Choroid plexus epithelial cell (primary cell): Measurements from ENCODE around the gene ZKSCAN7.

Source experiments
- DNase-seq: peaks from one replicate; pipeline ENCODE4 v3.0.0-alpha.2; 2010; ENCODE audit warnings: low read depth
- H3K4me3 ChIP-seq: 2 replicates; pipeline ENCODE4 v1.5.1; 2011; ENCODE audit warnings: low read depth, mild to moderate bottlenecking, control low read depth, low read length, moderate library complexity
- TF ChIP-seq, protein P1 (sequence below): conservative IDR thresholded peaks from 2 replicates; pipeline ENCODE4 v1.5.1; 2011; ENCODE audit warnings: low read depth, mild to moderate bottlenecking, control low read depth, inconsistent platforms, low read length, moderate library complexity

ZKSCAN7 gene

DNA sequence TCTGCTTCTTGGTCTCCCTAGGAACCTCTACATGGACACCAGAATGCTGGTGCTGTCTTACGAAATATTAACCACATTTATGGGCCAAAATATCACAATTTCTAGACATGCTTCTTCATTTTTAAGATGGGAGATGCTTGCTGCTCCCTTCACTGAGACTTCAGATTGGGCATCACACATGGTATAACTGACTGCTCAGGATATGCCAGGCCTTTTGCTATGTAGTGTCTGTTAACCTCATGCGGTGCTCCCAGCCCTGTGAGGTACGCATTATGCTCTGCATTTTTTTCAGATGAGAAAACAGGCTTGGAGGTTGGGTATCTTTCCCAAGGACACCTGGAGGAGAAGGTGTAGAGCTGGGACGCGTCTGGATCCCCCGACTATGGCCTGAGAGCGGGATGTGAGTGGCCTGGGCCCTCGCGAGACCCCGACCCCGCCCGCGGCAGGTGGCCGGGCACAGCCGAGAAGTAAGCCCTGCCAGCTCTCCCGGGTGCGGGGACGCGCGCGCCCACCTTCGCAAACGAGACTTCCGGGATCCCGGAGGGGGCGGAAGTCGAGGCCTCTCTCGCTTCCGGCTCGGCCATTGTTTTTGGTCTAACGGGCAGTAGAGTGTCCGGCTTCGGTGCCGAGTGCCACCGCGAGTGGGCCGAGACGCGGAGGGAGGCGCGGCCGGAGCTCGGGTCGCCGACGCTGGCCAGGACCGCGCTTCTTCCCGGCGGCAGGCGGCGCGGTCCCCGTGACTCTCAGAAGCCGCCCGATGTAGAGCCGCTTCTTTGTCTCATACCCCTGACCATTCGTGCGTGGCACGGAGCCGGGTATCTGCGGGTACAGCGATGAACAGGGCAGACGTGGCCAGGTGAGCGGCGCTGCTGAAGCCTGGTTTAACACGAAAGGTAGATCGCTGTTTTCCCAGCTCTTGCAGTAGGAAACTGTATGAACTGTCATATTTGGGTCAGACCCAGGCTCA is at the start of gene ZKSCAN7:
TSS of gene ZKSCAN7 (plus strand) at position 568 of the 967 bp plus-strand sequence. CDS start 1,855 bp downstream, outside the sequence.
- peak within 1 kb of the TSS; percentile 91 for H3K4me3 ChIP-seq
- peak; percentile 53 for DNase-seq
- TF ChIP-seq, protein P1, sequence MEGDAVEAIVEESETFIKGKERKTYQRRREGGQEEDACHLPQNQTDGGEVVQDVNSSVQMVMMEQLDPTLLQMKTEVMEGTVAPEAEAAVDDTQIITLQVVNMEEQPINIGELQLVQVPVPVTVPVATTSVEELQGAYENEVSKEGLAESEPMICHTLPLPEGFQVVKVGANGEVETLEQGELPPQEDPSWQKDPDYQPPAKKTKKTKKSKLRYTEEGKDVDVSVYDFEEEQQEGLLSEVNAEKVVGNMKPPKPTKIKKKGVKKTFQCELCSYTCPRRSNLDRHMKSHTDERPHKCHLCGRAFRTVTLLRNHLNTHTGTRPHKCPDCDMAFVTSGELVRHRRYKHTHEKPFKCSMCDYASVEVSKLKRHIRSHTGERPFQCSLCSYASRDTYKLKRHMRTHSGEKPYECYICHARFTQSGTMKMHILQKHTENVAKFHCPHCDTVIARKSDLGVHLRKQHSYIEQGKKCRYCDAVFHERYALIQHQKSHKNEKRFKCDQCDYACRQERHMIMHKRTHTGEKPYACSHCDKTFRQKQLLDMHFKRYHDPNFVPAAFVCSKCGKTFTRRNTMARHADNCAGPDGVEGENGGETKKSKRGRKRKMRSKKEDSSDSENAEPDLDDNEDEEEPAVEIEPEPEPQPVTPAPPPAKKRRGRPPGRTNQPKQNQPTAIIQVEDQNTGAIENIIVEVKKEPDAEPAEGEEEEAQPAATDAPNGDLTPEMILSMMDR = no peak

GRCh38 chr3:44506556-44506955 is 48.4 kb upstream of the ZKSCAN7 start:
- no peak overlapping the region for H3K4me3 ChIP-seq
- no peak for DNase-seq
- TF ChIP-seq, protein P1 = no peak

- no peak overlapping the region for H3K4me3 ChIP-seq
- TF ChIP-seq, protein P1 = no peak
- DNase-seq = no peak
Measured at GRCh38 chr3:44506961-44507360, 48.0 kb upstream of the ZKSCAN7 start.

- DNase-seq = peak; percentile 8
- TF ChIP-seq, protein P1 = no peak
- H3K4me3 ChIP-seq = peak overlapping the region; percentile 64
Measured at GRCh38 chr3:44509393-44509921, 45.5 kb upstream of the ZKSCAN7 start.

- peak; percentile 37 for DNase-seq
- TF ChIP-seq, protein P1 = no peak
Measured at GRCh38 chr3:44510000-44510368, 45.0 kb upstream of the ZKSCAN7 start.

DNA sequence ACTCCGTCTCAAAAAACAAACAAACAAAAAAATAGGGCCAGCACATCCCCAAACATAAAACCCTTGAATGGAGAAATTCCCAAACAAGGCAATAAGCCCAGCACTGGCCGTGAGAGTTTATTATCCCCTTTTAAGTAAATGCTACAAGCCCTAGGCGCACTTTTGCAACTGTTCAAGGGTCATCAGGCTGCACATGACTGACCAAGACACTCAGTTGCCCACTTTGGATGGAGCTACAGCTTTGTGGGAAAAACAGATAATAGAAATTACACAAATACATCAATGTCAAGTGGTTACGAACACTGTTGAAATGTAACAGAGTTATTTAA is 43.8 kb upstream of the ZKSCAN7 start:
- peak overlapping the region; percentile 64 for H3K4me3 ChIP-seq
- TF ChIP-seq, protein P1 = no peak
- DNase-seq = peak; percentile 11

More at GRCh38 chr3:44510000-44510368, 45.0 kb upstream of the ZKSCAN7 start:
- H3K4me3 ChIP-seq = peak overlapping the region; percentile 64
